Diencephalon (tissue), 1 donor: ENCODE data around the gene PHLDA3. TPM values are rescaled to one million over a fixed set of nuclear protein-coding genes. Genes with fewer than 3 reads are reported as not detected.

ENCODE experiments used
- total RNA-seq: library from RNA; depleted of rRNA; stranded (reverse); fragments of >200 nt; gene quantifications from one replicate; pipeline ENCODE4 v1.2.3, GENCODE V29; 2014

The PHLDA3 gene
- 12.9 TPM for total RNA-seq

DNA sequence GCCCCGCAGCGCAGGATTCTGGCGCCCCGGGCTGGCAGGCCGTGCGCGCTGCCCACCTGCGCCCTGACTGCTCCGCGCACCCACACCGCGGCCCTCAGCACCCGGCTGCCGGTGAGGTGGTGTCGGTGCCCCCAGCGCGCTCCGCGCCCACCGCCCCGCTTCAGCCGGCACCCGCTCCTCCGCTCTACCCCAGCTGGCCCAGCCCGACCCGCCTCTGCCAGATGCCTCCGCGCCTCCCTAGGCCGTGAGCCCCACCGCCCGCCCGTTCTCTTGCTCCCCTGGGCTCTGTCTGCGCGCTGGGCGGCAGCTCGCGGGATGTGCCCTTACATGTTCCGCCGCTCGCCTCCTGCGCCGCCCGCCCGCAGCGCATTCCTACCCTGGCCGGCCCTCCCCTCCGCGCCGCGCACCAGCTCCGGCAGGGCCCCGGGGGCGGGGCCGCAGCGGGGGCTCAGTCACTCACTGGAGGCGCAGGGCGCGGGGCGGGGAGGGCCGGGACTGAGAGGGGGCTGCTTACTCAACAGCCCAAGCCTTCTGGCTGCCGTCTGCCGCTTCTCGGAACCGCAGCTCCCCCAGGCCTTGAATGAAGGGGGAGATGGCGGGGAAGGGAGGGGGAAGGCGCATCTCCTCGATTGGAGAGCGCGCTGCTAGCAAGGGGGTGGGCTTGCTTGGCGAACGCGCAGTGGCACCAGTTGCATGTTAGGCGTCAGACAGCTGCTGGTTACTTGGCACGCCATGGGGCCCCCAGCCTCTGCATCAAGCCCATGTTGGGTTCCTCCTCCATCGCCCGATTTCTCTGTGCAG, at the start of gene PHLDA3:
Gene PHLDA3 (minus strand): TSS at position 345 of the 801 bp plus-strand sequence. CDS start 402 bp downstream, outside the sequence.

GRCh38 chr1:201506557-201507359, 37.8 kb upstream of the PHLDA3 start, which contains the start of gene CSRP1:
Gene CSRP1 (minus strand): TSS chr1:201507123. CDS start chr1:201496303, 10,820 bp downstream.

Other genes starting within 250 kb of the PHLDA3 start
- gene PKP1, start 185.7 kb downstream of the PHLDA3 start, total RNA-seq, result 0.92 TPM
- not detected for gene TNNT2, start 91.5 kb downstream of the PHLDA3 start, total RNA-seq
- gene LAD1, start 69.9 kb downstream of the PHLDA3 start, total RNA-seq, result 0.23 TPM
- gene TNNI1, start 47.5 kb downstream of the PHLDA3 start, total RNA-seq, result 0.69 TPM
- 32.1 TPM for gene CSRP1, start 37.9 kb upstream of the PHLDA3 start, total RNA-seq
- gene NAV1, start 69.9 kb upstream of the PHLDA3 start, total RNA-seq, result 71.0 TPM